Measurements from ENCODE around the gene BEST4.

DNA sequence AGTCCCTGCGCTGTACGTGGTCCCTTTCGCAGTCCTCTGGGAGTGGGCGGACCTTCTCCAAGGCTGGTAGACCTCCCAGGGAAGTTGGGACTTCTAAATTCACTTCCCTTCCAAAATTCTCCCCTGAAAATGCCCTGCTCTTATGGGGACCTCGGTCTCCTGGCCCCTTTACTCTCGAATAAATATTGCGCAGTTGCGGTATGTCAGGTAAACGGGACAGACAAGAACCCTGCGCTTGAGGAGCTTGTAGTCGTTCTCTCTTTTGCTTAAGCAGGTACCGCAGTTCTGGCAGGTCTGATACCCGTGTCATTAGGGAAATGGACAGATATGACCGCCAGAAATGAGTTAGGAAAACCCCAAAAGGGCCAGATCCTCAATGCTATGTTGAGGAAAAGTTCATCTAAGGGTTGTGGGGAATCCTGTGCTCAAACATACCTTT lies 47.8 kb downstream of the BEST4 start:
- TF ChIP-seq EZH2 (IDR thresholded peaks at IDR 0.05; ENCODE audit: borderline replicate concordance) = no peak
- TF ChIP-seq, protein P1, sequence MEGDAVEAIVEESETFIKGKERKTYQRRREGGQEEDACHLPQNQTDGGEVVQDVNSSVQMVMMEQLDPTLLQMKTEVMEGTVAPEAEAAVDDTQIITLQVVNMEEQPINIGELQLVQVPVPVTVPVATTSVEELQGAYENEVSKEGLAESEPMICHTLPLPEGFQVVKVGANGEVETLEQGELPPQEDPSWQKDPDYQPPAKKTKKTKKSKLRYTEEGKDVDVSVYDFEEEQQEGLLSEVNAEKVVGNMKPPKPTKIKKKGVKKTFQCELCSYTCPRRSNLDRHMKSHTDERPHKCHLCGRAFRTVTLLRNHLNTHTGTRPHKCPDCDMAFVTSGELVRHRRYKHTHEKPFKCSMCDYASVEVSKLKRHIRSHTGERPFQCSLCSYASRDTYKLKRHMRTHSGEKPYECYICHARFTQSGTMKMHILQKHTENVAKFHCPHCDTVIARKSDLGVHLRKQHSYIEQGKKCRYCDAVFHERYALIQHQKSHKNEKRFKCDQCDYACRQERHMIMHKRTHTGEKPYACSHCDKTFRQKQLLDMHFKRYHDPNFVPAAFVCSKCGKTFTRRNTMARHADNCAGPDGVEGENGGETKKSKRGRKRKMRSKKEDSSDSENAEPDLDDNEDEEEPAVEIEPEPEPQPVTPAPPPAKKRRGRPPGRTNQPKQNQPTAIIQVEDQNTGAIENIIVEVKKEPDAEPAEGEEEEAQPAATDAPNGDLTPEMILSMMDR (IDR thresholded peaks at IDR 0.05; ENCODE audit: poor library complexity) = no peak

Measured in hepatocyte (in vitro differentiated cells).